HUES48 (cell line): ENCODE data around the gene NIPAL3.
"Not testable (repeated sequence)": the region's sequence is repeated elsewhere in the genome, so short reads cannot be mapped to it uniquely, and the experiment has no call there.

Experiments used
- H3K27ac ChIP-seq: one replicate; pipeline ENCODE4 v1.7.0; 2013; ENCODE audit warnings: low read depth, low read length, inconsistent platforms
- H3K27me3 ChIP-seq: 2 replicates; pipeline ENCODE4 v1.6.1; 2013; ENCODE audit warnings: mild to moderate bottlenecking, low read length; ENCODE audit not compliant: control insufficient read depth, insufficient read depth
- H3K36me3 ChIP-seq: 2 replicates; pipeline ENCODE4 v1.6.1; 2013; ENCODE audit warnings: low read length; ENCODE audit not compliant: control insufficient read depth, insufficient read depth
- H3K4me1 ChIP-seq: 2 replicates; pipeline ENCODE4 v1.6.1; 2013; ENCODE audit warnings: mild to moderate bottlenecking, low read length; ENCODE audit not compliant: control insufficient read depth, insufficient read depth
- H3K4me3 ChIP-seq: 2 replicates; pipeline ENCODE4 v1.5.1; 2013; ENCODE audit warnings: mild to moderate bottlenecking, low read depth, low read length
- H3K9ac ChIP-seq: 2 replicates; pipeline ENCODE4 v1.6.1; 2013; ENCODE audit warnings: mild to moderate bottlenecking, low read depth, low read length, moderate library complexity
- H3K9me3 ChIP-seq: 2 replicates; pipeline ENCODE4 v1.6.1; 2013; ENCODE audit warnings: low read length; ENCODE audit not compliant: control insufficient read depth, insufficient read depth

The NIPAL3 gene

GRCh38 chr1:24462128-24462527 lies 46.5 kb downstream of the NIPAL3 start:
- not testable (repeated sequence) for H3K9ac ChIP-seq, H3K27me3 ChIP-seq, H3K9me3 ChIP-seq, H3K27ac ChIP-seq, H3K36me3 ChIP-seq, H3K4me3 ChIP-seq
- H3K4me1 ChIP-seq, result peaks cover 30% of the 10 kb centered on the region

- no peaks in the 10 kb centered on the region for H3K27me3 ChIP-seq
- H3K4me3 ChIP-seq, result peak overlapping the region; percentile 55
- H3K9ac ChIP-seq, result peak overlapping the region; percentile 24; the same call in 1 of the 2 replicates
- peaks cover 30% of the 10 kb centered on the region for H3K4me1 ChIP-seq
- H3K27ac ChIP-seq, result peak overlapping the region; percentile 89
- no peaks in the 10 kb centered on the region for H3K9me3 ChIP-seq
- H3K36me3 ChIP-seq, result no peaks in the 10 kb centered on the region
These were observed 48.5 kb downstream of the NIPAL3 start for GRCh38 chr1:24463776-24464735.

- Histone ChIP-seq H3K27ac (peak overlapping the region; percentile 89), H3K36me3 (no peaks in the 10 kb centered on the region), H3K9me3 (no peaks in the 10 kb centered on the region), H3K4me3 (peak overlapping the region; percentile 55; the same call in 1 of the 2 replicates), H3K27me3 (no peaks in the 10 kb centered on the region), H3K4me1 (peaks cover 30% of the 10 kb centered on the region), H3K9ac (no peak overlapping the region)
These were observed 49.5 kb downstream of the NIPAL3 start for GRCh38 chr1:24465099-24465498.

GRCh38 chr1:24465638-24466037 lies 50.0 kb downstream of the NIPAL3 start:
- H3K4me1 ChIP-seq, result peaks cover 30% of the 10 kb centered on the region
- no peaks in the 10 kb centered on the region for H3K9me3 ChIP-seq
- no peaks in the 10 kb centered on the region for H3K36me3 ChIP-seq
- no peak overlapping the region for H3K4me3 ChIP-seq
- H3K9ac ChIP-seq, result no peak overlapping the region
- H3K27ac ChIP-seq, result no peak overlapping the region
- H3K27me3 ChIP-seq, result no peaks in the 10 kb centered on the region

GRCh38 chr1:24468685-24469316 lies 53.2 kb downstream of the NIPAL3 start:
- H3K9me3 ChIP-seq, result no peaks in the 10 kb centered on the region
- H3K36me3 ChIP-seq, result no peaks in the 10 kb centered on the region
- no peaks in the 10 kb centered on the region for H3K27me3 ChIP-seq
- no peak overlapping the region for H3K9ac ChIP-seq
- H3K4me1 ChIP-seq, result peaks cover 20% of the 10 kb centered on the region
- H3K27ac ChIP-seq, result no peak overlapping the region
- no peak overlapping the region for H3K4me3 ChIP-seq

- no peak overlapping the region for H3K9ac ChIP-seq
- H3K4me1 ChIP-seq, result peaks cover 5% of the 10 kb centered on the region
- no peaks in the 10 kb centered on the region for H3K36me3 ChIP-seq
- H3K4me3 ChIP-seq, result no peak overlapping the region
- no peaks in the 10 kb centered on the region for H3K27me3 ChIP-seq
- no peaks in the 10 kb centered on the region for H3K9me3 ChIP-seq
- H3K27ac ChIP-seq, result no peak overlapping the region
These were observed 55.0 kb downstream of the NIPAL3 start for GRCh38 chr1:24470592-24470991.

GRCh38 chr1:24472527-24473251 lies 57.1 kb downstream of the NIPAL3 start:
- H3K4me1 ChIP-seq, result no peaks in the 10 kb centered on the region
- no peaks in the 10 kb centered on the region for H3K9me3 ChIP-seq
- H3K27ac ChIP-seq, result no peak overlapping the region
- H3K4me3 ChIP-seq, result no peak overlapping the region
- no peak overlapping the region for H3K9ac ChIP-seq
- no peaks in the 10 kb centered on the region for H3K36me3 ChIP-seq
- H3K27me3 ChIP-seq, result no peaks in the 10 kb centered on the region

- no peak overlapping the region for H3K9ac ChIP-seq
- H3K4me1 ChIP-seq, result no peaks in the 10 kb centered on the region
- H3K36me3 ChIP-seq, result no peaks in the 10 kb centered on the region
- H3K4me3 ChIP-seq, result no peak overlapping the region
- H3K9me3 ChIP-seq, result no peaks in the 10 kb centered on the region
- no peaks in the 10 kb centered on the region for H3K27me3 ChIP-seq
- H3K27ac ChIP-seq, result no peak overlapping the region
These were observed 58.6 kb downstream of the NIPAL3 start for GRCh38 chr1:24474193-24474592.

- H3K9me3 ChIP-seq, result no peaks in the 10 kb centered on the region
- H3K27ac ChIP-seq, result no peak overlapping the region
- no peaks in the 10 kb centered on the region for H3K36me3 ChIP-seq
- no peaks in the 10 kb centered on the region for H3K4me1 ChIP-seq
- H3K4me3 ChIP-seq, result no peak overlapping the region
- H3K9ac ChIP-seq, result no peak overlapping the region
- no peaks in the 10 kb centered on the region for H3K27me3 ChIP-seq
These were observed 60.1 kb downstream of the NIPAL3 start for GRCh38 chr1:24475700-24476099.

GRCh38 chr1:24476571-24476970 lies 61.0 kb downstream of the NIPAL3 start:
- Histone ChIP-seq H3K27ac (no peak overlapping the region), H3K4me3 (no peak overlapping the region), H3K4me1 (peaks cover 7% of the 10 kb centered on the region), H3K9ac (no peak overlapping the region), H3K27me3 (no peaks in the 10 kb centered on the region), H3K9me3 (no peaks in the 10 kb centered on the region), H3K36me3 (no peaks in the 10 kb centered on the region)
